HG03571 (cell line): ENCODE measurements around the gene ITGB6.
"Not testable (repeated sequence)": the region's sequence is repeated elsewhere in the genome, so short reads cannot be mapped to it uniquely, and the experiment has no call there.

ENCODE experiments used
- ATAC-seq: cut with Tn5 transposase; IDR thresholded peaks from one replicate; pipeline ENCODE4 v1.9.1; 2021; ENCODE audit not compliant: unreplicated experiment

ITGB6 gene

DNA sequence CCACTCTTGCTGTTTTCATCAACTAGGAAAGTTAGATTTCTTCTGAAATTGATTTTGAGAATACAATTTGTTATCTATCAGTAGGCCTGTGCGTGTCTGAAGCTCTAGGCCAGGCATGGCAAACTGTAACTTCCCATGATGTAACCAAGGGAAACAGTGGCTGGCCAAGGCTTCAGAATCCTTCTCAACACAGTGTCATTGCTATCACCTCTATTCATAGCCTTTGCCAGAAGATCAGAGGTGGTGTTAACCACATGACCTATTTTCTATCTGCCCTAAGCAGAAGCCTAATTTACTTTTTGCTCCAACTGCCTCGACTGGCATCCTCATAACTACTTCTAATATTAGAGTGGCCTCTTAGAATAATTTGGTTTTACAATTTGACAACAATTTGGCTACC, 2.5 kb downstream of the ITGB6 start:
- ATAC-seq = no peak

DNA sequence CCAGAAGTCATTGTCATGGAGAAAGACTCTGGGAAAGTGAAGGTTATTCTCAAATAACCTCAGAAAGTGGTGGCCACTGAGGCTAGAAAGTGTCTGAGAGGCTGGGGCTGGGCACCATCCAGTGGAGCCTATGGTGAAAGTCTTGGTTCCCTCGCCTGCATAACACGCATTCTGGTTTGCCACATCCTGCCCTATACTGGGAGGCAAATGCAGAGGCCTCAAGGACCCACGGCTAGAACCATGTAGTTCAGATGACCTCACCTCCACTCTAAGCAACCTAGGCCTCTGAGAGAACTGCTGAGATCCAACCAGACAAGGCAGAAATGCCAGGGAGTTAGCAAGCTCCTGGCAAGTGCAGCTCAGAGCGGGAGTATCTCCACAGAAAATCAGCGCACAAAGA, 5.1 kb downstream of the ITGB6 start:
- no peak for ATAC-seq

DNA sequence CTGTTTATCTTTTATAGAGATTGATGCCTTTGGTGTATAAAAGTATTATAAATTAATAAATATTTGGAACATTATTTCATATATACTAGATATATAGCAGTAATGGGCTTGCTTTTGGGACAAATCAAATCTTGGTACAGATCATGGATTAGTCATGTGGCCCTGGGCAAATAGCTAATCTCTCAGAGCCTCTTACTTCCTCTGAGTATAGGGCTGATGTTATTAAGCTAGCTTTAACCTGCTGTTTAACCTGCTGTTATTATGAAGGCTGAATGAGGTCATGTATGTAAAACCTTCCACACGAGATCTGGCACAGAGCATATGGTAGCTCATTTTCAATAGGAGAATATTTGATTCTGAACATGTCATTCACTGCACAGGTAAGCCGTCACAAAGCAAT, 5.7 kb downstream of the ITGB6 start:
- no peak for ATAC-seq

DNA sequence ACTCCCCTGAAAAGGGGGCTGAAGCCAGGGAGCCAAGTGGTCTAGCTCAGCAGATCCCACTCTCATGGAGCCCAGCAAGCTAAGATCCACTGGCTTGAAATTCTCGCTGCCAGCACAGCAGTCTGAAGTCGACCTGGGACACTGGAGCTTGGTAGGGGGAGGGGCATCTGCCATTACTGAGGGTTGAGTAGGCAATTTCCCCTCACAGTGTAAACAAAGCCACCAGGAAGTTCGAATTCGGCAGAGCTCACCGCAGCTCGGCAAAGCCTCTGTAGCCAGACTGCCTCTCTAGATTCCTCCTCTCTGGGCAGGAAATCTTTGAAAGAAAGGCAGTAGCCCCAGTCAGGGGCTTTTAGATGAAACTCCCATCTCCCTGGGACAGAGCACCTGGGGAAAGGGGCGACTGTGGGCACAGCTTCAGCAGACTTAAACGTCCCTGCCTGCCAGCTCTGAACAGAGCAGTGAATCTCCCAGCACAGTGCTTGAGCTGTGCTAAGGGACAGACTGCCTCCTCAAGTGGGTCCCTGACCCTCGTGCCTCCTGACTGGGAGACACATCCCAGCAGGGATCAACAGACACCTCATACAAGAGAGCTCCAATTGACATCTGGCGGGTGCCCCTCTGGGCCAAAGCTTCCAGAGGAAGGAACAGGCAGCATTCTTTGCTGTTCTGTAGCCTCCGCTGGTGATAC, 18.8 kb downstream of the ITGB6 start:
- ATAC-seq = not testable (repeated sequence)

DNA sequence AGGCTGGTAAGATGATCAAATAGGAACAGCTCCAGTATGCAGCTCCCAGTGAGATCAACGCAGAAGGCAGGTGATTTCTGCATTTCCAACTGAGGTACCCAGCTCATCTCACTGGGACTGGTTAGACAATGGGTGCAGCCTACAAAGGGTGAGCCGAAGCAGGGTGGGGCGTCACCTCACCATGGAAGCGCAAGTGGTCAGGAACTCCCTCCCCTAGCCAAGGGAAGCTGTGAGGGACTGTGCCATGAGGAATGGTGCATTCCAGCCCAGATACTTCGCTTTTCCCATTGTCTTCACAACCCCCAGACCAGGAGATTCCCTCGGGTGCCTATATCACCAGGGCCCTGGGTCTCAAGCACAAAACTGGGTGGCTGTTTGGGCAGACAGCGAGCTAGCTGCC, 19.4 kb downstream of the ITGB6 start:
- ATAC-seq = not testable (repeated sequence)

DNA sequence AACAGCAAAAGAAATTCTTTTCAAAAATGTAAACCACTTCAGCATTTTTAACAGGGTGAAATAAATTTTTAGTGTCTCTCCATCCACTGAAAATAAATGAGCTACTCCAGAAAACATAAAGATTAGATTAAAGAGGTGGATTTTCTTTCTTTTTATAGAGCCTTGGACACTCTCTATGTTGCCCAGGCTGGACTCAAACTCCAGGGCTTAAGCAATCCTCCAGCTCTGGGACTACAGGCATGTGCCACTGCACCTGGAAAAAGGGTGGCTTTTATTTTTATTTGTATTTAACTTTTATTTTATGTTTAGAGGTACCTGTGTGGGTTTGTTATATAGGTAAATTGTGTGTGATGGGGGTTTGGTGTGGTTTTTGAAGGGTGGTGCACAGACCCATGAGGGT, 19.9 kb downstream of the ITGB6 start:
- no peak for ATAC-seq

DNA sequence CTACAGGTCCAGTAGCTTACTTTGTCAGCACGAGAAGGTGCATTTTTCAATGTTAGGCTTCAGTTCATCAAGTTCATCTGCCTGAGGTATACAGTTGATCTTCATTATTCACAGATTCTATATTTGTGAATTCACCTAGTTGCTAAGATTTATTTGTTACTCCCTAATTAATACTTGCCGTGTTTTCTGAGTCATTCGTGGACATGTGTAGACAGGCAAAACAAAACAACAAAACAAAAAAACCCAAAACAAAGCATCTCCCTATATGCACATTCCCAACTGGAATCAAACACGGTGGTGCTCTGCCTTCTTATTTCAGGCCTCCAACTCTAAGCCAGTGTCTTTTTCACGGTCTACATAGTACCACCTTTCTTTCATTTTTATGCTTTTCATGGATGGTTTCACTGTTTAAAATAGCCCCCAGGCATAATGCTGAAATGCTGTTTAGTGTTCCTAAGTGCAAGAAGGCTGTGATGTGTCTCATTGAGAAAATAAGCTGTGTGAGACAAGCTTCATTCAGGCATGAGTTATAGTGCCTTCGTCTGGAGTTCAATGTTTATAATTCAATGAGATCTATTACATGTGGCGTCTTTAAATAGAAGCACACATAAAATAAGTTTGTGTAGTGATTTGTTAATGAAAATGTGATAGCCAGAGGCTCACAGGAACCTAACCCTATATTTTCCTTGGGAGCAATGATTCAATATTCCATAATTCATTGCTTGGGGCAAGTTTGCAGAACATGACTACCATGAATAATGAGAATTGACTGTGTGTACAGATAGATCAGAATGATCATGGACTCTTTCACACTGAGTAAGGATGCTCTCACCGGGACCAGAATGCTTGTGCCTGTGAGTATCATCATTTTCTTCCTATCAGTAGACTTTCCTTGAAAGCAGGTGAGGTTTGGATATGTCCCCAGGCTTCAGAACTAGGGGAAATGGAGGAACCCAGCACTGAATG, 24.6 kb downstream of the ITGB6 start:
- no peak for ATAC-seq

DNA sequence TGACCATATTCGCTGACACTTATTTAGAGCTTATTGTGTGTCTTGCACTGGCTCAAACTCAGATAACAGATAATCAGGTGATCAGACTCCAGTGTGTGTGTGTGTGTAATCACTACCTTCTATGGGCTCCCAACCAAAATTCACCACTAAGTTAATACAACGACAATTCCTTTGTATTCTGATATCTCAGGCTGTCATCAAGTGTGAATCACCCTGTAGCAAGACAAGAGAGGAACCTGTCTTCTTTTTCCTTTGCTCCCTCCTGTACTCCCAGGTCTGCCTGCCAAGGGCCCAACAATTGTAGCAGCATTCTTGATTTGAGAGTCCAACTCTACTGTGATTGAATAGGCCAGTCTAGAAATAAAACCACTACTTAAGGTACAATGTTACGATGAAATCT, 25.8 kb downstream of the ITGB6 start:
- ATAC-seq = no peak

DNA sequence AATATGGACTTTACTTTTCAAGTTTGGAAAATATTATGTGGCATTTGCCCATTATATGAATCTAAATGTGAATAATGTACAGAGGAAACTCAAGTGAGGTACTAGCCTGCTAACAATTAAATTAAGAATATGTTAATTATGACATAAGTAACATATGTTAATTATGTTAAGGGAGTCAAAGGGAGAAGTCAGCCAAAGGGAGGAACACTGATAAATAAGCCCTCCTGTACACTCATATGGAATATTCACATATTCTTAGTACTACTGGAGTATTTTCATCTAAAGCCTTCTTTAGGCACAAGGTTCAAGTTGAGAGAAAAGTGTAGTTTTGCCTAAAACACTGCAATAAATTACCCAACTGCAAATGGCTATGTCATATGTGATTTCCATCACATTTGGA, 30.1 kb downstream of the ITGB6 start:
- no peak for ATAC-seq

DNA sequence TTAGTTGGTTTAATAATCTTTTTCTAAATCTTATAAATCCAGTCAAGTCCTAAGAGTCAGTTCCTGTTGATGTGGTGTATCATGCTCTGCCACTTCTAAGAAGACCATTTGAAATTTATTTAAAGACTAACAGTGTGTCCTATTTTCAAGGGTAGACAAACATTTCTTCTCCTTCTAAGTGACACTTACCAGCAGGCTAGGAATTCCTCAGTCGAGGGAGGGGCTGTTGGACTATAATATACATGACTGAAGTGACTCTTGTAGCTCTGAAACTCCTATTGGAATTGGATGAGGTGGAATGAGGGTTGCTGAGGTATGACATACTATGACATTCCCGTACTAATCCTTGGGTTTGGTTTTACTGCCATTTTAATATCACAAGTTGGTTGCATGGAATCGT, 30.6 kb downstream of the ITGB6 start:
- no peak for ATAC-seq

DNA sequence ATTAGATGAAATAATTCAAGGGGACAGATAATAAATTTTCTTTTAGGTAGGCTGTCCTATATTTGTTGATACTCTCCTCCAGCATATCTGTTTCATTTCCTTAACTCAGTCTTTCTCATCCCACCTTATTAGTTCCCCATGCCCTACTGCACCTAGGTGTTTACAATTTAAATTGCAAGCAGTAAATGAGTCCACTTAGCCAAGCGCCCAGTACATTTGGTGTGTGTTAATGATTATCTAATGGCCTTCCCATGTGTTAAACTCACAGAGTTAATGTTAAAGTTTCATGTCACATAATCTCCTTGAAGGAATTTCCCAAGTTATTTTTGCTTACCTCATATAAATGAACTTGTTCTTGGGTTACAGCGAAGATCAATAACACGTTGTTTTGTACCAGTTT, 31.2 kb downstream of the ITGB6 start:
- no peak for ATAC-seq

DNA sequence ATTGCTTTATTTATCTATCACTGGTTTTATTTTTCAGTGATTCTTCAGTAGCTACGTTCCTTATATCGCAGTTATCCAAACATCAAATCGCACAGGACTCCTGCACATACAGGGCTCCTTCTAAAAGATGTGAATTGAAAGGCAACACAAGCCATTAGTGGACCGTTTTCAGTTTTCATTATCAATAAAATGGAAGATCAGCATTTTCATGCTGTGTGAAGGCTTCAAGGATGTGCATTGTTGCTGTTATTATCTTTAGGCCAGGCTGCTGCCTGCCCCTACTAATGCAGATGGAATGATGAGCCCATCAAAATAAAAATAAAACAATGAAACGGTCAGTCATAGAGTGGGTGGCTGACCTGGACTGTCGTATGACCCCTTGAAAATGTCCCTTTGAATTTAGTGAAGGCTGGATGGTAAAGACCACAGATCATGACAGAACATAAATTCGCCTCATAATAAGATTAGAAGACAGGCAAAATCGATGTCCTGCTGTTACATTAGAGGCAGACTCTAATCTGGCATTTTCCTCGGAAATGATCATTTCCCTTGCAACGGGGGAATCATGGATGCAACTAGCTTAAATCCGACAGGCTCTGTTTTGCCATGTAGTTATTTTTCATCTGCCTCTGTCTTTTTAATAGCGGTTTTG, 32.9 kb downstream of the ITGB6 start:
- no peak for ATAC-seq

DNA sequence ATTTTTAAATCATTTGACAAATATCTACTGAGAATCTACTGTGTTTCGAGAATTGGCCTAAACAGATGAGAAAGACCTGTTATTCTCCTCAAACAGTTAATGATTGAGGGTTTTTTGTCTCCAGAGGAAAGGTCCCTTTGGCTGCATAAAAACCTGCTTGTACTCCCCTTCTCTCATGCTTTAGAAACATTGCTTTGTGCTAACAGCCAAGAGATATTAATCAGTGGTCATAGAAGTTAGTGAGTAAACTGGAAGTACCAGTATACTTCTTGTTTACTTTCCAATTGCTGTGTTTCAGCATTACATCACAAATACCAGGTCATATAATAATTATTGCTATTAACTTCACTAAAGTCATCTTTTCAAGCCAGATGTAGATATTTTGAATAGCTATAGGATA, 34.1 kb downstream of the ITGB6 start:
- no peak for ATAC-seq

DNA sequence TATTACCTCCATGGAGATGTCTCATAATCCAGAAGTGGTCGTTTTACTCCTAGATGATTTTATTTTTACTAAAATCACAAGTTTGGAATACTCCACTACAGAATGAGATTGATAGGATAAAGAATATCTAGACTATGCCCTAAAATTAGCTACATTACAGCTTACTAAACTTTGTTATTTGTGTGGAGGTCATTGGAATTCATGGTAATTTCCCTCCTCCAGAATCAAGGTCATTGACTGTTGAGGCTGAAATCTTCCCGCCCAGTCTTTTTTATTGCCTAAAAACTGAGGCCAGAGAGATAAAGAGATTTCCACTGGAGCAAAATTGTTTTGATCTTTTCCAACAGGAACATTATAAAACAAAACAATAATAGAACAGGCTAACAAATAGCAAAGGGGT, 35.0 kb downstream of the ITGB6 start:
- ATAC-seq = no peak

DNA sequence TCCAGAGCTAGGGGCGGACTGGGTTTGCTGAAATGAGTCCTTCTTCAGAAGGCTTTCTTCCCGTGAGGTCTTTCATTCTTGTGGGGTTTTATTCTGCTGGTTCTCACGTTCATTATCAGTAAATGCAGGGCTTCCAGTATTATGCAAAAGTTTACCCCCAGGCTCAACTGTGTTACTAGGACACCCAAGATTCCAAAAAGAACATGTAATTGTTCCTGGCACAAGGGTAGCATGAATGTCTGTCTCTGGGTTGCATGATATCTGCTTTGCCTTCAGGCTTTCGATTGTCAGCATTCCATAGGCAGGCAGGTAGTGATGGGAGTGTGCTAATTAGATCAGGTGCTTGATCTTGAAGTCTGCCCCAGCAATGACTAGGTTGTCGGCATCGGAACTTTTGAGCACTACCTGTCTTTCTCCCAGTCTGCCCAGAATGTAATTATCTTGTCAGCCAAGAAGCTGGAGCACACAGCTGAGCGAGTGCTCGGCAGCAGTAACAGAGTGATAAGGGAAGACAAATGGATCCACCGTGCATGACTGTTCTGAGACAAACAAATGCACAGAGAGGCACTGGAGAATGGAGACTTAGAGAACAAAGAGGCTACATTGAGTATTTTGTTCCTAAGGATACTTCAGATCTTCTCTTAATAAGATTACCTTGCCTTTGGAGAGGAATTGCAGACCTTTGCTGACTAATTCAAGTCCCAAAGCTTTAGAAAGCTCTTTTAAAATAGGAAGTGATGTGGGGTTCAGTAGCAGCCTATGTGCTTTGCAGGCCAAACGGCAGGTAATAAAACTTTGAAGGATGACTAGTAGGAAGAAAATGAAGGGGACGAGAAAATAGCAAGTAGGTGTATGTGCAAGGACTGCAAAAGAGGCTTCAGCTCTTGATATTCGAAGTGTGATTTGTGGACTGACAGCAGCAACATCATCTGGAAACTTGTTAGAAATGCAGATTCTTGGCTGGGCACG, 41.9 kb downstream of the ITGB6 start:
- ATAC-seq = no peak

DNA sequence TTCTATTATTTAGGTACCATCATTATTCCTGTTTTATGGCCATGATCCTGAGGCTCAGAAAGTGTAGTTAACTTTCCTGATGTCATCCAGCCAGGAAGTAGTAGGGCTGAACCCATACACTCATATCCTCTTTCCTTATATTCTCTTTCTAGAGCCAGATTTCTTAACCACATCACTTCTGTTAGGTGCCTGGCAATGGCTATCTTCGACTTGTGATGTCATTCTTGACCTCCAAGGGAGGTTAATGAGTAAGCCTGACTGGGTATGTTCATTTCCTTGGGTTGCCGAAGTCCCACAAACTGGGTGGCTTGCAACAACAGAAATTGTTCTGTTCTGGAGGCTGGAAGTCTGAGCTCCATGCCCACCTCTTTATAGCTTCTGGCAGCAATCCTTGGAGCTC, 43.4 kb downstream of the ITGB6 start:
- ATAC-seq = no peak

DNA sequence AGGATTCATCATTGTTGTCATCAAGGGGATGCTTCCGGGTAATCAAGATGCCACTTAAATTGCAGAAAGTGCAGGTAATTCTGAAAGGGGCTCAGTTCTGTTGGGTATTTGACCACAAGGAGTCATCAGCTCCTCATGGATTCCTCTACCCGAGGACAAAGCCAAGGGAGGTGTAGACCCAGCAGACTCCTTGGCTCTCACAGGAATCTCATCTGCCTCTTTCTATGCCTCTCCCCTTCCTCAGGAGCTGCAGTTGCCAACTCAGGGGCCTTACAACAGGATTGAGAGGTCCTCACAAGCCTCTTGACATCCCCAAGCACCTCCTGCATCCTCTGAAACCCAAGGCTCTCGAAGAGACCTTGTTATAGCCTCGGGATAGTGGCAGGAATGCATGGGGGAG, 44.0 kb downstream of the ITGB6 start:
- no peak for ATAC-seq

DNA sequence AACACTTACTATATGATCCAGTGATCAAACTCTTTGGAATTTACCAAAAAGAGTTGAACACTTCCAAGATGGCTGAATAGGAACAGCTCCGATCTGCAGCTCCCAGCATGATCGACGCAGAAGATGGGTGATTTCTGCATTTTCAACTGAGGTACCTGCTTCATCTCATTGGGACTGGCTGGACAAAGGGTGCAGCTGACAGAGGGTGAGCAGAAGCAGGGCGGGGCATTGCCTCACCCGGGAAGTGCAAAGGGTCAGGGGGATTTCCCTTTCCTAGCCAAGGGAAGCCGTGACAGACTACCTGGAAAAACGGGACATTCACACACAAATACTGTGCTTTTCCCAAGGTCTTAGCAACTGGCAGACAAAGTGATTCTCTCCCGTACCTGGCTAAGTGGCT, 51.7 kb downstream of the ITGB6 start:
- ATAC-seq = not testable (repeated sequence)

DNA sequence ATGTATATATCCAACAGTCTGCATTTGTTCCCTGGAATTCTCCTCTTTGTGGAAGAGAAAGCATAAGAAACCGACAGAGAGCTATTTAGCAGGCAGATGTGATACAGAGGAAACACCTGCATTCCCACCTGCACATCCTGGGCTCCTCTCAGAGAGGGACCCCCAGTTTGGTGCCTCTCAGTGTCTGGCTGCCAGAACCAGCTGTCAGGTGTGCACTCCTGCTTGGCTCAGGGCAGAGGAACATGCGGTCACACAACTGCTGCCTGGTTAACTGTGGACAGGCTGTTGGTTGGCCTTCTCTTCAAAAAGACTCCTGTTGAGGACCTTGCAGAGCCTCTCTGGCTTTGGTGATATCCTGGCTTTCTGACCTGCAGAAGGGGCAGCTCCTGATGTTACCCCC, 54.6 kb downstream of the ITGB6 start:
- ATAC-seq = no peak

DNA sequence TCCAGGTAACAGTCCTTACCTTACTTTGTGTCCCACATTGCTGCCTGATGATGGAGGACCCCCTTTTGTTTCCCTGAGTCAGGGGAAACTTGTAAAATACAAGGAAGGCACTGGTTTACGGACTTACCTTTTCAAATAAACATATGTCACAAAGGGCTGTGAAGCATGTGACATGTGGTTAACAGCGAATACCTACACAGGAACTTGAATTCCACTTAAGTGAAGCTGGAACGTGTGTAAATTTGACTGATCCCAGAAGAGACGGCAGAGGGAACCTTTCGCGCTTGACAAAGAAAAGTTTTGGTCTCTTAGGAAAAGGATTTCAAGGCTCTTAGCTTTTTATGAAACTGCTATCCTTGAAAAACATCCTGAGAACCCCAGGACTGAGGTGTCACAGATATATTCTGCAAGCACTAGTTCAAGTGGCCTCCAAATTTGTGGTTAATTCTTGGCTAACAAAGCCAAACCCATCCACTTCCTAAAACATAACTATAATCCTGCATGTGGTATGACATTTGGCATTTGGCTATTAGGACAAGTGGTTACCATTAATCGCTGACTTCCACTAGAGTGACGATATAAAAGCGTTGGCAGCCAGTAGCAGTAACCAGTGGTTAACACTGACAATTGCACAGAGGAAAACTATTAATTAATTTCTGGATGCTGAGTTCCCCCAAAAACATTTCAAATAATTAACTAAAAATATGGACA, 55.6 kb downstream of the ITGB6 start:
- ATAC-seq = no peak
